HG02938 (cell line): ENCODE results near the gene APOC1.
"Not testable (repeated sequence)": the region's sequence is repeated elsewhere in the genome, so short reads cannot be mapped to it uniquely, and the experiment has no call there.

ENCODE experiments used
- ATAC-seq: cut with Tn5 transposase; IDR thresholded peaks from one replicate; pipeline ENCODE4 v1.9.1; 2021; ENCODE audit warnings: mild to moderate bottlenecking, moderate library complexity; ENCODE audit not compliant: unreplicated experiment

APOC1 gene

DNA sequence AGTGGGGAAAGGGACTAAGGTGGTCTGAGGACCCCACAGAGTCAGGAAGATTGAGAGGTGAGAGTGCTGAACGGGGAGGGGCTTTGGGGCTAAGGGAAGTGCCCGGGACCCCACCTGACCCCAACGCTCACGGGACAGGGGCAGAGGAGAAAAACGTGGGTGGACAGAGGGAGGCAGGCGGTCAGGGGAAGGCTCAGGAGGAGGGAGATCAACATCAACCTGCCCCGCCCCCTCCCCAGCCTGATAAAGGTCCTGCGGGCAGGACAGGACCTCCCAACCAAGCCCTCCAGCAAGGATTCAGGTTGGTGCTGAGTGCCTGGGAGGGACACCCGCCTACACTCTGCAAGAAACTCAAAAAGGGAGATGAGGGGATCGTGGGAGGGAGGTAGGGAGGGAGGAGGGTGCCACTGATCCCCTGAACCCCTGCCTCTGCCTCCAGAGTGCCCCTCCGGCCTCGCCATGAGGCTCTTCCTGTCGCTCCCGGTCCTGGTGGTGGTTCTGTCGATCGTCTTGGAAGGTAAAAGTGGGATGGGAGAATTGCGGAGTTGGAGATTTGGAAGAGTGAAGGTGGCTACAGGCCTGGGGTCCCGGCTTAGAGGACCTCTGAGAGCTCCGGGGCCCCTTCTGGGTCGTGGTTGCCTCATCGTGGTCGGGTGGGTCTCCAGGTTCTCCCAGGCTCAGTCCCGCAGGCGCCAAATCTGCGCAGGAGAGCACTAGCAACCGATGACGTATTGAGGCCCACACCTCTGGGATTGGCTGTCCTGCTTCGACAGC is at the start of gene APOC1:
Gene APOC1, plus strand, starts transcription at position 176 of the 774 bp plus-strand sequence. Its CDS starts 284 bp downstream, at position 460.
- ATAC-seq, result peak; percentile 65

DNA sequence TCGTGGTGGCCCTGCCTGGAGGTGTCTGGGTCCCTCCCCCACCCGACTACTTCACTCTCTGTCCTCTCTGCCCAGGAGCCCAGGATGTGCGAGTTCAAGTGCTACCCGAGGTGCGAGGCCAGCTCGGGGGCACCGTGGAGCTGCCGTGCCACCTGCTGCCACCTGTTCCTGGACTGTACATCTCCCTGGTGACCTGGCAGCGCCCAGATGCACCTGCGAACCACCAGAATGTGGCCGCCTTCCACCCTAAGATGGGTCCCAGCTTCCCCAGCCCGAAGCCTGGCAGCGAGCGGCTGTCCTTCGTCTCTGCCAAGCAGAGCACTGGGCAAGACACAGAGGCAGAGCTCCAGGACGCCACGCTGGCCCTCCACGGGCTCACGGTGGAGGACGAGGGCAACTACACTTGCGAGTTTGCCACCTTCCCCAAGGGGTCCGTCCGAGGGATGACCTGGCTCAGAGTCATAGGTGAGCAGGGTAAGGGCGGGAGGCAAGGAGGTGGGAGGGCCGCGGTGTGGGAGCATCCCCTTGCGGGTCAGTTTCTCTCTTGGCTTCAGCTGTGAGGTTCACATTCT is 49.1 kb upstream of the APOC1 start:
- no peak for ATAC-seq

DNA sequence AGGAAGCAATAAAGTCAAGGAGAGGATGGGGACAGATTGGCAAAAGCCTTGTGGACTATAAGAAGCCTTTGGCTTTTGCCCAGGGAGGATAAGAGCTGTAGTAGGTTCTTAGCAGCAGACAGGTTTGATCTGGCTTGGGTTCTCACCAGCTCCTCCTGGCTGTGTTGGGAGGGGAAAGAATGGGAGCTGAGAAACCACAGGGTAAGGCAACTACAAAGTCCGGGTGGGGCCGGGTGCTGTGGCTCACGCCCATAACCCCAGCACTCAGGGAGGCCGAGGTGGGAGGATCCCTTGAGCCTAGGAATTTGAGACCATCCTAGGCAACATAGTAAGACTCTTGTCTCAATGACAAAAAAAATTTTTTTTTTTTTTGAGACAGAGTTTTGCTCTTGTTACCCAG is 47.7 kb upstream of the APOC1 start:
- ATAC-seq, result no peak

DNA sequence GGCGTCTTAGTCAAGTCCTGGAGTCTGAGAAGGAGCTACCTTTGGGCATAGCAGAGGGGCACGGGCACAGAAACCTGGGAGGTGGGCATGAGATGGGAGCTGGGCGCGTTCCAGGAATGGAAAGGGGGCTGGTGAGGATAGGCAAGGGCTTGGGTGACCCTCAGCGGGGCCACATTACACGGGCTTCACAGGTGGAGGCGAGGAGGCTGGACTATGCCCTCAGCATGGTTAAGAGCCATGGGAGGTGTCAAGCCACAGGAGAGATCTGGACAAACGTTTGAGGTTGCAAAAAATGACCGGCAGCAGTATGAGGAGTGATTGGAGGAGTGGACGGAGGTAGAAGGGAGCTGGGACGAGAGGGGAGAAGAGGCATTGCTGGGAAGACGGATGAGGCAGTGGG is 46.8 kb upstream of the APOC1 start:
- ATAC-seq, result no peak

DNA sequence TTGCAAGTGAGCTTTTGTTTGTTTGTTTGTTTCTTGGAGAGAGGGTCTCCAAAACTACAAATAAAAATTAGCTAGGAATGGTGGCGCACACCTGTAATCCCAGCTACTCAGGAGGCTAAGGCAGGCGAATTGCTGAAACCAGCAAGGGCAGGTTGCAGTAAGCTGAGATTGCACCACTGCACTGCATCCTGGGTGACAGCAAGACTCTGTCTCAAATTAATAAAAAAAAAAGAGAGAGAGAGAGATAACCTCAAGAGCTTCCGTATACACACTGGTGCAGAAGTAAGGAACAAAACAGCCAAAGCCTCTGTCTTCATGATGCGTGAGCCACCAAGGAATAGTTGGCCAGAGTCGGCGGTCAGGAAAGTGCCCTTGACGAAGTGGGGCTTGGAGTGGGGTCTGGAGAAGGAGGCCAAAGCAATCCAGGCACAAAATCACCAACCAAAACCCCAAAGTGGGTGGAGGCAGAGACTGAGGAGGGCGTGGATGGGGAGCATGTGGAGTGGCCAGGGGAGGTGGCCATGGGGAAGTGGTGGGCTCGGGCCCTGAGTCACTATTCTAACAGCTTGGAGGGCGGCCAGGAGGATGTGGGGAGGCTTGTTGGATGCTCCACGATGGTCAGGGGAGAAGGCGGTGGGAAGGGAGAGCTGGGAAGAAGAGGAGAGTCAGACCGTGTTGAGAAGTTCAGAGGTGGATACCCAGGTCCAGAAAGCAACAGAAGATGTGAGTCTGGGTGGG is 44.5 kb upstream of the APOC1 start:
- no peak for ATAC-seq

DNA sequence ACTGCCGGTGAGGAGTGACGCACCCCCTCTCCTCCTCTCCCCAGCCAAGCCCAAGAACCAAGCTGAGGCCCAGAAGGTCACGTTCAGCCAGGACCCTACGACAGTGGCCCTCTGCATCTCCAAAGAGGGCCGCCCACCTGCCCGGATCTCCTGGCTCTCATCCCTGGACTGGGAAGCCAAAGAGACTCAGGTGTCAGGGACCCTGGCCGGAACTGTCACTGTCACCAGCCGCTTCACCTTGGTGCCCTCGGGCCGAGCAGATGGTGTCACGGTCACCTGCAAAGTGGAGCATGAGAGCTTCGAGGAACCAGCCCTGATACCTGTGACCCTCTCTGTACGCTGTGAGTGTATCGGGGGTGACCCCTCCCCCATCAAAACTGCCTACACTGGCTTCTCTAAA is 42.6 kb upstream of the APOC1 start:
- no peak for ATAC-seq

DNA sequence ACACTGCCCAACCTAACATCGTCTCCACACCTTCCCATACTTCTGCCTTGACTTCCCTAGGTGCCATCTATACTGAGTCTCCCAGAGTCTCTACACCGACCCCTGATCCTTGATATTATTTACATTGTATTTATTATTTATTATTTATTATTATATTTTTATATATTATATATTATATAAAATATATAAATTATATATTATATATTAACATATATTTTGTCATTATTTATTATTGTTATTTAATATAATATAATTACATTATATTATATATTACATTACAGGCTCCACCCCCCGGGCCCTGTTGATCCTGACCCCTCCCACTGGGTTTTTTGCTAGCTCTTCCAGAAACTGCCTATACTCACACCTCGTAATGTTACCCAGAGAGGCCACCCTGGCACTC is 41.7 kb upstream of the APOC1 start:
- no peak for ATAC-seq

DNA sequence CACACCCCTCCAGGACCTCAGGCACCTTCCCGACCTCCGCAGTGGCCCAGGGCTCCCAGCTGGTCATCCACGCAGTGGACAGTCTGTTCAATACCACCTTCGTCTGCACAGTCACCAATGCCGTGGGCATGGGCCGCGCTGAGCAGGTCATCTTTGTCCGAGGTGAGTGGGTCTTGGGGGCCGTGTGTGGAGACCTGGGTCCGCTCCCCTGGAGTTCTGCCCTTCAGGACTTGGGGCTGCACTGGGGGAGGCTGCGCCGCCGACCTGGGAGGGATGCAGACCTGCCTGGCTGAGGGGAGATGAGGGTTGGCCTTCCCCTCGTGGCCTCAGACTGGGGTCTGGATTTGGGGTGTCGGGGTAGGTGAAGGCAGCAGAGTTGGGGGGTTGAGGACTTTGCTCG is 40.1 kb upstream of the APOC1 start:
- no peak for ATAC-seq

DNA sequence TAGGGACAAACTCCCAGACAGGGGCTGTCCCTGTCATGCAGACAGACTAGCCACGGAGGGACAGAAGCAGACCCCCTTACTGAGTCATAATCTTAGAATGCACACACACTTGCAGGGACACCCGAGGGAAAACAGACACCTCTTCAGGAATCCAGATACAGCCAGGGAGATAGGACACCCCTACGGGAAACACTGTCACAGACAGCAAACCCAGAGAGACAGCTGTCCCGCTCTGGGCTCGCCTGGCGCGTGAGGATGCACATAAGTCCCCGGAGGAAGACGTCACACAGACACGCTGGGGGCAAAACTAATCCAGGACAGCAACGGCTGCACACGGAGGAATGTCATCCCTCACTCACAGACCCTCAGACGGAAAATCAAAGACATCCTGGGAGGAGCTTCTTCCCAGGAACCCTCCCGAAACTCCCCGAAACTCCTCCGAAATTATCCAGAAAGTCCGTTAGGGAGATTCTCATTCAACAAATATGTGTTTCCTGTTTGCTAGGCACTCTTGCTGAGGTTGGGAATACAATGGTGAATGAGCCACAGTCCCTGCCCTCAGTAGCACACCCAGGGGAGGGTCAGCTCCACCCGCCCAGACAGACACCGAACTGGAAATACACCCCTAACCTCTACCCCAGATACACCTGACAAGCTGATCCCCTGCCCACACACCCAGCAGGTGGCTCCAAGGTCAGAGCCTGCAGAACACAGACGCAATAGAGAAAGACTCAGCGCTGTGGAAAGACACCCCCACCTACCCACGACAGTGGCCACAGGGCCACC is 38.5 kb upstream of the APOC1 start:
- ATAC-seq, result no peak

DNA sequence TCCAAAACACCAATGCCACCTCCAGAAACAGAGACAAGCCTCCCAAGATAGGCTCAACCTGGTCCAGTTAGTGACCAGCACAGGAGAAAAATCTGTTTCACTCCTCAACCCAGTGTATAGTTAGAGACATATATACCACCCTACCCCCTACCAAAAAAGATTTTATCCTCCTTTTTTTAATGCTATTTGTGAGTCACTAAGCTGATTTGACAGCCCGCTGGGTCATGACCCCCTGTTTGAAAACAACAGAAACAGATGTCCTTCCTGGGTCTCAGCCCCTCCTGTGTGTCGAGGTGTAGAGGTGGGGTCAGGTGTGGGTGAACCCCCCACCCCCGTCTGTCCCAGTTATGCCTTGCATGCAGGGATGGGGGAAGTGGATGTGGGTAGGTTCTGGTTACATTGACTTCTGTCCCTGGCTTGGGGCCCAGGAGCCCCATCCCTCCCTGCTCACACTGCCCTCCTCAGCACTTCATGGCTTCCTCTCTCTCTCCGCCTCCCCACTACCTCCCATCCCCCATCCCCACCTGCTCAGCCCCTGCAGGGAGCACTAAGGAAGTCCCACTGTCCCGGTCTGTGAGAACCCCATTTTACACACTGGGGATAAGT is 37.4 kb upstream of the APOC1 start:
- ATAC-seq, result no peak

DNA sequence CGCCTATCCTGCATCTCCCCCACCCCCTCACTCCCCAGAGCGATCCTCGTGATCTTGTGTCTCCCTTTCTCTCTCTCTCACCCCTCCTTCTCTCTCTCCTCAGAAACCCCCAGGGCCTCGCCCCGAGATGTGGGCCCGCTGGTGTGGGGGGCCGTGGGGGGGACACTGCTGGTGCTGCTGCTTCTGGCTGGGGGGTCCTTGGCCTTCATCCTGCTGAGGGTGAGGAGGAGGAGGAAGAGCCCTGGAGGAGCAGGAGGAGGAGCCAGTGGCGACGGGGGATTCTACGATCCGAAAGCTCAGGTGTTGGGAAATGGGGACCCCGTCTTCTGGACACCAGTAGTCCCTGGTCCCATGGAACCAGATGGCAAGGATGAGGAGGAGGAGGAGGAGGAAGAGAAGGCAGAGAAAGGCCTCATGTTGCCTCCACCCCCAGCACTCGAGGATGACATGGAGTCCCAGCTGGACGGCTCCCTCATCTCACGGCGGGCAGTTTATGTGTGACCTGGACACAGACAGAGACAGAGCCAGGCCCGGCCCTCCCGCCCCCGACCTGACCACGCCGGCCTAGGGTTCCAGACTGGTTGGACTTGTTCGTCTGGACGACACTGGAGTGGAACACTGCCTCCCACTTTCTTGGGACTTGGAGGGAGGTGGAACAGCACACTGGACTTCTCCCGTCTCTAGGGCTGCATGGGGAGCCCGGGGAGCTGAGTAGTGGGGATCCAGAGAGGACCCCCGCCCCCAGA is 36.1 kb upstream of the APOC1 start:
- no peak for ATAC-seq

DNA sequence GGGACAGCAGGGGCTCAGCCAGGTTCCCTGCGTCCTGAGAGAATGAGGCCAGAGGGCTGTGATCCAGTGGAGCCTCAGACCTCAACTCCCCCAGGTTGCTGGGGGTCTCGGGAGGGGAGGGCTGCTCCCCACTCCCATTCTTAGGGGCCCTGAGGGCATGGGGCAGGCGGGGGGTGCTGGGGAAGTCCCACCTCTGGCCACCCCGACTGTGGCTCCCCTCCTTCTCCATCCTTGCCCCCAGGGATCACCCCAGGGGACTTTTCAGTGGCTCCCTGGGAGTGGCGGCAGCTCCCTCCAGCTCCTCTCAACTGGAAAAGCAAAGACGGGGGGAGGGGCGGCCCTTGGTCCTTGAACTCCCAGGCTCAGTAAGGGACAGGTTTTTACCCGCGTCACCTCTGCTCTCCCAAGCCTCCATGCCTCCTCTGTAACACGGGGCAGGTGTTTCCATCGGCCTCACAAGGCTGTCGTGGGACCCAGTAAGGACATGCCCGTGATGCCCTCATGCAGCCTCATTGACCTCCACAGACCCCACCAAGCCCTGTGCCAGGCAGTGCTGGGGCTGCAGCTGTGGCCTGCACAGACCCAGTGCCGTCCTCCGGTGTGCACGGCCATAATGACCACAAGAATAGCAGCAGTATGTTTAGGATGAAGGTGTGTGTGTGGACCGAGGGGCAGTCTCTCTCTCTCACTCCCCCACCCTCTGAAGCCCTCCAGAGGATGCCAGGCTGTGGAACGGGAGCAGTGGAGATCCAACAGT is 34.9 kb upstream of the APOC1 start:
- no peak for ATAC-seq

DNA sequence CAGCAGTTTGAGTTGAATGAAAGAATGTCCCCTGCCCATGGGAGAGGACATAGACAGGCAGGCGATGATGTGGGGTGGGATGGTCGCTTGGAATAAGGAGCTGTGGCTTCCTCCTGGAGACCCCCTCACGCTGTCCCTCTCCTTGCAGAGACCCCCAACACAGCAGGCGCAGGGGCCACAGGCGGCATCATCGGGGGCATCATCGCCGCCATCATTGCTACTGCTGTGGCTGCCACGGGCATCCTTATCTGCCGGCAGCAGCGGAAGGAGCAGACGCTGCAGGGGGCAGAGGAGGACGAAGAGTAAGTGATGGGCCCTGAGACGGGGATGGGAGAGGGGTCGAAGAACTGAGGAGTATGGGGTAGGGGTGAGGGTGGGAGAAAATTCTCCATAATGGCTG is 32.3 kb upstream of the APOC1 start:
- no peak for ATAC-seq

DNA sequence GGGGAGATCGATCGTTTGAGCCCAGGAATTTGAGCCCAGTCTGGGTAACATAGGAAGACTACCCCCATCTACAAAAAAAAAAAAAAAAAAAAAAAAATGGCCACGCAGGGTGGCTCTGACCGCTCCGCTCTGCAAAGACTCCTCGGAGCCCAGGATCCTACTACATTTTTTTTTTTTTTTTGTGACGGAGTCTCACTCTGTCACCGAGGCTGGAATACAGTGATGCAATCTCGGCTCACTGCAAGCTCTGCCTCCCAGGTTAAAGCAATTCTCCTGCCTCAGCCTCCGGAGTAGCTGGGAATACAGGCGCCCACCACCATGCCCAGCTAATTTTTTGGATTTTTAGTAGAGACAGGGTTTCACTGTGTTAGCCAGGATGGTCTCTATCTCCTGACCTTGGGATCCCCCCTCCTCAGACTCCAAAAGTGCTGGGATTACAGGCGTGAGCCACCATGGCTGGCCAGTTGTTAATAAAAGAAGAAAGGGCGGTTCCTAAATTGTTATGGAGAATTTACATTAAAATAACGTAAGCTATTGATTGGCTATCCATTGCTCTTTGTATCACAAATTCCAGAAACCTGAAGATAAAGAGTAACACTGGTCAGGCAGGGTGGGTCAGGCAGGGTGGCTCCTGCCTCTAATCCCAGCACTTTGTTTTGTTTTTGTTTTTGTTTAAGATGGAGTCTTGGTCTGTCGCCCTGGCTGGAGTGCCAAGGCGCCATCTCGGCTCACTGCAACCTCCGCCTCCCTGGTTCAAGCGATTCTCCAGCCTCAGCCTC is 31.6 kb upstream of the APOC1 start:
- ATAC-seq, result not testable (repeated sequence)

DNA sequence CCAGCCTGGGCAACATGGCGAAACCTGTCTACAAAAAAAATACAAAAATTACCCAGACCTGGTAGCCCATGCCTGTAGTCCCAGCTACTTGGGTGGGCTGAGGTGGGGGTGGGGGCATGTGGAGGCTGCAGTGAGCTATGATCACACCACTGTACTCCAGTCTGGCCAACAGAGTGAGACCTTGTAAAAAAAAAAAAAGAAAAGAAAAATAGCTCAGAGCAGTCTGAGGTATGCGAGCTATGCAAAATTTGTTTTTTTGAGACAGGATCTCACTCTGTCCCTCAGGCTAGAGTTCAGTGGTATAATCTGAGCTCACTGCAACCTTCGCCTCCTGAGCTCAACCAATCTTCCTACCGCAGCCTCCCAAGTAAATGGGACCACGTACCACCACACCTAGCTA is 30.5 kb upstream of the APOC1 start:
- no peak for ATAC-seq

DNA sequence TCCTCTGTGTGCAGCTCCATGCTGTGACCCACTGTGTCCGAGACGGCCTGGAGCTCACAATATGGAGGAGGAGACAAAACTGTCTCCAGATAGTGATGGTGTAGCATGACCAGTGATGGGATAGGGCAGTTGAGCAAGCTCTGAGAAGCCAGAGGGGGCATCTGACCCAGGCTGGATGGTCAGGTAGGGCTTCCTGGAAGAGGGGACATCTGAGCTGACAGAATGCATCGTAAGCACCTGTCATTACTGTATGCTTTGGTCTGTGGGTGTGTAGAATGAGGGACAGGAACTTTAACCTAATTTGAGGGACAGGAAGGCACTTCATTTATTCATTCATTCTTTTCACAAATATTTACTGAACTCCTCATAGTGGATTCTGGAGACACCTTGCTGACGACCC is 29.8 kb upstream of the APOC1 start:
- no peak for ATAC-seq

DNA sequence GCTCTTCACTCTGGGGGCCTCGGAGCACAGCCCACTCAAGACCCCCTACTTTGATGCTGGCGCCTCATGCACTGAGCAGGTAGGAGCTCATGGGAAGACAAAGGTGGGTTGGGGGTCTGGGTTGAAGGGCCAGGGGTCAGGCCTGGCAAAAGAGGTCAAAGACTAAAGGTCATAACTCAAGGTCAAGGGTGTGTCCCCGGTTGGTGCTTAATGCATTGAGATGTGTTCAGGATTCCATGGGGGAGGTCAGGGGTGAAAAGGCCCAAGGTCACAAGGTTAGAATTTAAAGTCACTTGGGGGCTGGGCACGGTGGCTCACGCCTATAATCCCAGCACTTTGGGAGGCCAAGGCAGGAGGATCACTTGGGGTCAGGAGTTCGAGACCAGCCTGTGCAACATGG is 28.3 kb upstream of the APOC1 start:
- no peak for ATAC-seq

DNA sequence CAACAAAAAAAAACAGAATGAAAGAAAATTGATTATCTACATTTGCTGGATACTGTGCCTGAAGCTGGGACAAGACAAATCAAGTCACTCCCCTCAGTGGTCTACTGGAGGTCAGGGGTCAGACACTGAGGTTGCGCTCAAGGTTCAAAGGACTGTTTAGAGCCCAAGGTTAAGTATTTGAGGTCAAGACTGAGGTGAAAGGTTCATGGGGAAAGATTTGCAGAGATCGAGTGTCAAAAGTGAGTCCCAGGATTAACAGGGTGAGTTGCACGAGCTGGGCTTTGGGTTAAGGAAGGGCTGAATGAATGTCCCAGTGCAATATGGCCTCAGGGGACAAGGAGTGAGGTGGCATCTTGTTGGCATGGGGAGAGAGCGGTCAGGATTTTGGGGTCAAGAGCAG is 26.8 kb upstream of the APOC1 start:
- no peak for ATAC-seq

DNA sequence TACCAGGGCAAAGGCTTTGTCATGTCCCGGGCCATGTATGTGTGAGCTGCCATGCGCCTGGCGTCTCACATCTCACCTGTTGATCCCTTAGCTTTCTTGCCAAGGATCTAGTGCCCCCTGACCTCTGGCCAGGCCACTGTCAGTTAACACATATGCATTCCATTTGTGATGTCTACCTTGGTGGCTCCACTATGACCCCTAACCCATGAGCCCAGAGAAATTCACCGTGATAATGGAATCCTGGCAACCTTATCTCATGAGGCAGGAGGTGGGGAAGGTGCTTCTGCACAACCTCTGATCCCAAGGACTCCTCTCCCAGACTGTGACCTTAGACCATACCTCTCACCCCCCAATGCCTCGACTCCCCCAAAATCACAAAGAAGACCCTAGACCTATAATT is 26.1 kb upstream of the APOC1 start:
- not testable (repeated sequence) for ATAC-seq
